Activated CD4-positive, alpha-beta T cell treated with anti-CD3 and anti-CD28 coated beads, Interleukin-2, amount 50 U/mL, for 24 hours (primary cell): Measurements from ENCODE around the gene MAP2K4.
"Not testable (repeated sequence)": the region's sequence is repeated elsewhere in the genome, so short reads cannot be mapped to it uniquely, and the experiment has no call there.

Source experiments
- DNase-seq, 2 donors: peaks; one replicate each; pipeline ENCODE4 v3.0.0-alpha.2; 2020; ENCODE audit warnings: low read depth in 1 of 2, low spot score in 1 of 2

Gene MAP2K4

GRCh38 chr17:12020642-12021622 lies at the start of gene MAP2K4:
Gene MAP2K4 (plus strand): TSS chr17:12020877. CDS start chr17:12020887, 10 bp downstream.
- DNase-seq = peak; percentile 89 to 96

- DNase-seq = not testable (repeated sequence)
Observed at GRCh38 chr17:11972741-11973140, 47.9 kb upstream of the MAP2K4 start.

GRCh38 chr17:11979795-11980194 lies 40.9 kb upstream of the MAP2K4 start:
- no peak for DNase-seq

- no peak for DNase-seq
Observed at GRCh38 chr17:11980813-11981212, 39.9 kb upstream of the MAP2K4 start.

- DNase-seq = no peak
Observed at GRCh38 chr17:11981862-11982261, 38.8 kb upstream of the MAP2K4 start.

- no peak for DNase-seq
Observed at GRCh38 chr17:11986179-11986941, 34.3 kb upstream of the MAP2K4 start.

- no peak for DNase-seq
Observed at GRCh38 chr17:11986942-11987329, 33.7 kb upstream of the MAP2K4 start.

GRCh38 chr17:11990363-11990983 lies 30.2 kb upstream of the MAP2K4 start:
- no peak for DNase-seq

DNA sequence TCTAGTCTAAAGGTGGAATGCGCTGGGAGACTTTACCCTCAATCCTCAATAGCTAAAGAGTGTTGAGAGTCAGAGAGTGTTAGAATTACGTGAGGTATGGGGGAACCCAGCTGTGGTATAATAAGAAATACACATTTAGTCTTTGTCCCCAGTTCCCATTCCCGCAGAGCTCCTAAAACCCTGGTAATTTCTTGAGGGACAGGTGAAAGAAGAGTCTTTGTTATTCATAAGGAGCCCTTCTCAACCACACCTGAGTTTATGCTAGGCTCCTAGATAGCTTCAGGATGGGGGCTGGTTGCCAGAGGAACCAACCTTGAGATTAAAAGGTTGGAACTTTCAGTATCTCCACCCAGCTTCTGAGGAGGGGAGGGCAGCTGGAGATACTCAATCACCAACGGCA lies 29.2 kb upstream of the MAP2K4 start:
- DNase-seq = no peak

DNA sequence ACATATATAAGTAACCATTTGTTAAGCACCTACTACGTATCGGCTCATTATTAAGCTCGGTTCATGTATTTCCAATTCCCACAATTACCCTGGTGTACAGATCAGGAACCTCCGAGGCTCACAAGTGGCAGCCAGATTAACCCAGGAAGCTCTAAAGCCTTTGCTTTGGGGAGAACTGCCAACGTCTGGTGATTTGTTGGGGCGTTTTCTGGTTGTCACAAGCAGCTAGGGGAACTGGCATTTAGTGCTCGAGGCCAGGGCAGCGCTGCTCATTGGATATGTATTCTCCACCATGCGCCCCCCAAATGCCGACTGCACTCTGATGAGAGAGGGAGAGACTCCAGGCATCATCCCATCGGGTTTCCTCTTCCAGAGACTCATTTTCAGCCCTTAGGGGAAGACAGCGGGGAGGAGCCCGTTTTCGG lies 23.9 kb upstream of the MAP2K4 start:
- peak in 1 of 2 donors; percentile 38 for DNase-seq

GRCh38 chr17:11997147-11997971 lies 23.3 kb upstream of the MAP2K4 start, which contains the start of gene ZNF18:
Gene ZNF18 (minus strand): TSS chr17:11997475. CDS start chr17:11992829, 4,646 bp downstream.
- DNase-seq = peak; percentile 88 to 90

DNA sequence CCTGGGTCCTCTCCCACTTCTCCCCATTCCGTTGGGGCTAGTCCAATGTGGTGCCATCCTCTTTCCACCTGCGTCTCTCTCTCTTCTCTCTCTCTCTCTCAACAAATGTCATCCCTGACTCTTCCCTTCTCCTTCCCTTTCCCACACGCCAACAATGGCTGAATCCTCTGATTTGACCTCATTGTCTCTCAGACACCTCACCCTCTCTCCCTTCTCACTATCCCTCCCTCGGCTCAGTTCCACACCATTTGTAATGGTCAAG lies 22.8 kb upstream of the MAP2K4 start:
- DNase-seq = no peak

GRCh38 chr17:11999696-12000095 lies 21.0 kb upstream of the MAP2K4 start:
- DNase-seq = no peak

DNA sequence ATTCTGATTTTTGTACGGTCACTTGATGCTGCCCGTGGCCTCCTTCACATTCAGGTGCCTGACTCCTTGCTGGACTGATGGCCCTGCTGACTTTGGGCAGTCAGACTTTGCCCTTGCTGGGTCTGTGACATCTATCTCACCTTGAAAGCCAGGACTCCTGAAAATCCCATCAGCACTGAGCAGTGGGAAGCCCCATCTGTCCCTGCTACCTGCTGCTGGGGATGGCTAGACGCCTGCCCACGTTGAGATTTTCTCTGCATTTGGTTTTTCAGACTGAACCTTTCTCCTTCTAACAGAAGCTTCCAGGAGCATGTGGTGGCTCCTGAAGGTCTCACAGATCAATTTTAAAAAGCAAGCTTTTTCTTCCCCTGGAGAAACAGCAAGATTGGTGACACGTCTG lies 13.2 kb upstream of the MAP2K4 start:
- no peak for DNase-seq

- no peak for DNase-seq
Observed at GRCh38 chr17:12021623-12022140, 1.0 kb downstream of the MAP2K4 start.

- DNase-seq = no peak
Observed at GRCh38 chr17:12022310-12022709, 1.6 kb downstream of the MAP2K4 start.

DNA sequence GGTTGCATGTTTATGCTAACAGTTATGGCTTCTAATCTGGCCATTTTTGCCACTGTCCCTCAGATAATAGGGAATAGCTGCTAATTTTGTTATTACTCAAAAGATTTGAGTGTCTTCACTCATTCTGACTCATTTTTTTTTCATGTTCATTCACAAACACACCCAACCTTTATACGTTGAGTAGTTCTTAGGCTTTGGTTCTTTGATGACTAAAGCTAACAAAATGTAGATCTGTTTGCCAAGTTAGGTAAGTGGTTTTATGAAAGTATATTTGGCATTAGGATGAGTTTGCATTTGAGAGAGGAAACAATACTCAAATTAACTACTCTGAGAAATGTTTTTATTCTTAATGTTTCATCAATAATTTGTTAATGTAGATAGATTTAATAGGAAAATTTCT lies 3.6 kb downstream of the MAP2K4 start:
- no peak for DNase-seq

DNA sequence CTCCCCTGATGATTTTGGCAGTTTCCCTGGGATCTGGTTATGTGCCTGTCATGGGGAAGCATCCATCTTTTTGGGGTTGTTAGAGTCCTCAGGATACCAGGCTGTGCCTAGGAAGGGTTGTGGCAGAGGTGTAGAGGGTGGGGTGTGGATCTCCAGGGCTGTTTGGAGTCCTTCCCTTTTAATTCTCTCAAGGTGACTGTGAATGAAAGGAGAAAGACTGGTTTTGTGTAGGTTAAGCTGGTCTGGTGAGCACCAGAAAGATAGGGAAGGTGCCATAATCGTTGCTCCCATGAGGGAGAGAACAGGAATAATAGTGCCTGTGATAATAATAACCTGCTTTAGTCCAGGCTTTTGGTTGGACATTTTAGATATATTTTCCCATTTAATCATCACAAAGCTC lies 7.0 kb downstream of the MAP2K4 start:
- no peak for DNase-seq

GRCh38 chr17:12028611-12029010 lies 7.9 kb downstream of the MAP2K4 start:
- no peak for DNase-seq

DNA sequence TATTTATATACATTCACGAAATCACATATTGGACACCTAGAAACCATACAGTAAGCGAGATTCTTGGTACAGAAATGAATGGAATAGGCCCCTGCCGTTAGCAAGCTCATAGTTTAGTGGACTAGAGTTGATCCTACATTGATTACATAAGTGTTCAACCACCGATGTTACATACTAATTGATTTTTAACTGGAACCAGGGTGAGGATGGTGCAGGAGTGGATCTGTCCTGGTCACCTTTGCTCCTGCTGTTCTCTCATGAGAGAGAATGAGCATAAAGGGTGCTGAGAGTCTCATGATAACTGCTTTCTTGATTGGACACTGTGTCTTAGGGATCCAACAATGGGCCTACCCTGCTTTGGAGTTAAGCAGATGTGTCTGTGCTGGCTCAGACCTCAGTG lies 13.9 kb downstream of the MAP2K4 start:
- DNase-seq = no peak

- no peak for DNase-seq
Observed at GRCh38 chr17:12035673-12036072, 15.0 kb downstream of the MAP2K4 start.
